HPDE6-E6E7 (cell line): ENCODE data around the gene AKAP7.

Source experiments
- DNase-seq: peaks from one replicate; pipeline ENCODE4 v3.0.0; 2011; ENCODE audit warnings: missing footprints; ENCODE audit errors: extremely low spot score

Gene AKAP7

GRCh38 chr6:131199568-131200272, 64.5 kb downstream of the AKAP7 start:
- DNase-seq = no peak

DNA sequence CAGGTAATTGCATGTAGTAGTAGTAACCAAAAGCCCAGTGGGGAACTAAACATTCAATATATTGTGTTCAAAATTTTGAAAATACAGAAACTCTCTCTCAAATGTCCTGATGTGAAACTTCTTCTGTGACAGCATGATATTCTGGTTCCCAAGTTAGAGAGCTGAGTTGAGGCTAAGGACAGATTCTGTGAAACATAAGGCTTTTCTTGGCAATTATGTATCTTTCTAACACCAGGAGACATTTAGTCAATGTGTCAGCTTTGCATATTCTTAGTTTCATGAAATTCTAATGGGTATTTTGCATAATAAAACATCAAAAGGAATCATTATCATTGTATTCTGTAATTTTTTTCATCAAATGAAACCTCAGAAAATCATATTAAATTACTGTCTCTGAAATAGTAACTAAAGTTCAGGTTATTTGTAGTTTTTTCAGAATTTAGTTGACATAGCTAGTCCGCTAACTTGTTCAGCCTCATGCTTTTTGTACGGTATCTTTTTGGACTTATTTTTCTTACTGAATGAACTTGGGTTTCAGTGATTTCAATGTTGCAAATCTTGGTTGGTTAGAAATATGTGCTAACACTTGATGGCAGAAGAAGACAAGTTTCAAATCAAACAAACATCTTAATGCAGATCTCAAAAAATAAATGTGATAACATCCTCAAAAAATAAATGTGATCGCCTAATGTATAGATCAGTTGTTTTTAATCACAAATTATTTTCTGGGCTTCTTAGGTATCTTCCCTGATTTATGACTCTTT, 70.4 kb downstream of the AKAP7 start:
- DNase-seq = no peak

GRCh38 chr6:131206463-131207251, 71.4 kb downstream of the AKAP7 start:
- no peak for DNase-seq

DNA sequence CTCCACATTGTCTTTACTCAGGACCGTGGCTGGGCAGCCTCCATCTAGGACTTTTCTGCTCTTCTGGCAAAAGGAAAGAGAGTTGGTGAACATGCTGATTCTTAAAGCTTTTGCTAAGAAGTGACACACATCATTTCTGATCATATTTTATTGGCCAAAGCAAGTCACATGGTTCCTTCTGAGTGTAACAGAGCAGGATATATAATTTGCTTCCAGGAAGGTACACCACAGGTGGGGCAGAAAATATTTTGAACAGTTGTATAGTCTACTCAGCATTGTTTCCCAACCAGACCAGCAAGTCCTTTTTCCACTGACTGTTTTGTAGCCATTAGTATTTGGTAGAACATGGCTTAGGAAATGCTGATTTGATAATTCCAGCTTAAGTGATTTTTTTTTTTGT, 73.5 kb downstream of the AKAP7 start:
- no peak for DNase-seq

DNA sequence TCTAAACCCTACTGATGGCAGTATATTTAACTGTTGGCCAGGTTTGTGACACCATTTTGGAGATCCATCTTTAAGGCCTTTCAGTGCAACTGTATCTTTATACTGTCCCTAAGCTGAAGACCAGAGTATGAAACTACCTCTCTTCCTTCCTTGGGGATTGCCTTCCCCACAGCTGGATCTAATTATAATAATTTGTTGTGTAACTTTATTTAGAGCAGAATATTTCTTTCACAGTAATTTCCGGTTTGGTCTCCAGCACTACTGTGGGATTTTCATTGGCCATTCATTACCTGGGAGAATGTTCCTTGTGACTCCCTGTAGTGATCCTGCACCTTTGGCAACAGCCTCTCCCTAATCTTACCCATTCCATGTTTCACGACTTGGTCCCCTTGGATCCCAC, 75.2 kb downstream of the AKAP7 start:
- no peak for DNase-seq

GRCh38 chr6:131212024-131212423, 76.8 kb downstream of the AKAP7 start:
- DNase-seq = no peak

DNA sequence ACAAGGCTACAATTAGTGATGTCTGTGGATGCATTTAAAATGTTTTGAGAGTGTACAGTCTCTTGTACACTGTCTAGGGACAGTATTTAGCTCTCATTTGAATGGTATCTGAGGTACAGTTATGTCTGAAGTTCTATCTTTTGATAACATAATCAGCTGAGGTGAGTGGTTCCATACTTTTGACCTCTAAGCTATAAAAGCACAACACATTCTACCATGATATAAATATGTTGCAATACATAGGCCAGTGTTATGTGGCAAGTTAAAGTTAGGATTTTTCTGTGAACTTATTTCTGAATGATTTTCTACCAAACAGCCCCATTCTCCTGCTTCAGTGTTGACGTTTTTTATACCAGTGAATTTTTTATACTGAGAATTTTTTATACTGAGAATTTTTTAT, 77.6 kb downstream of the AKAP7 start:
- no peak for DNase-seq

GRCh38 chr6:131213501-131213990, 78.3 kb downstream of the AKAP7 start:
- no peak for DNase-seq

DNA sequence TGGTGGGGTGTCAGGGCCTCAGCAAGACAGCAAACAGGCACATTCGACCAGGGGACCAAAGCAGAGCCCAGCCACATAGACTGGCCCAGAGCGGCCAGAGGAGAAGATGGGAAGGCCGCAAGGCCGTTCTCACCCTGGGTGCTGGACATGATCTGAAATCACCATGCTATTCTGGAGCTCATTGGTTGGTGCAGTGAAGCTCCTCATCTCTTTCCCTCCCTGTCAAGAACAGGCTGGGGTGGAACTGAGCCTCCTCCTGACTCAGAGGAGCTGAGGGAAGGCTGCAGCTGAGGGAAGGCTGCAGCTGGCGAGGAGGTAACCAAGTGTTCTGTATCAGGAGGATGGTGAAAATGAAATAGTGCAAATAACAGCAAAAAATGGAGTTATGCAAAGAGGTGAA, 80.0 kb downstream of the AKAP7 start:
- DNase-seq = no peak

- no peak for DNase-seq
Observed at GRCh38 chr6:131216246-131216645, 81.0 kb downstream of the AKAP7 start.

DNA sequence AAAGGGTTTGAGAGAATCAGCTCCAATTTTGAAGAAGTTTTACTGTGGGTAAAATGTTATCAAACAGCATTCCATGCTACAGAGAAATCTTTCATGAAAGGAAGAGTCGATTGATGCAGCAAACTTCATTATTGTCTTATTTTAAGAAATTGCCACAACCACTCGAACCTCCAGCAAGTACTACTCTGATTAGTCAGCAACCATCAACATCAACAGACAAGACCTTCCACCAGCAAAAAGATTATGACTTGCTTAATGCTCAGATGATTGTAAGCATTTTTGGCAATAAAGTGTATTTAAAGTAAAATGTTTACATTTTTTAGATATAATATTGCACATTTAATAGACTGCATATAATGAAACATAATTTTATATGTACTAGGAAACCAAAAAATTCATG, 87.5 kb downstream of the AKAP7 start:
- DNase-seq = no peak

GRCh38 chr6:131223416-131223815, 88.1 kb downstream of the AKAP7 start:
- DNase-seq = no peak

DNA sequence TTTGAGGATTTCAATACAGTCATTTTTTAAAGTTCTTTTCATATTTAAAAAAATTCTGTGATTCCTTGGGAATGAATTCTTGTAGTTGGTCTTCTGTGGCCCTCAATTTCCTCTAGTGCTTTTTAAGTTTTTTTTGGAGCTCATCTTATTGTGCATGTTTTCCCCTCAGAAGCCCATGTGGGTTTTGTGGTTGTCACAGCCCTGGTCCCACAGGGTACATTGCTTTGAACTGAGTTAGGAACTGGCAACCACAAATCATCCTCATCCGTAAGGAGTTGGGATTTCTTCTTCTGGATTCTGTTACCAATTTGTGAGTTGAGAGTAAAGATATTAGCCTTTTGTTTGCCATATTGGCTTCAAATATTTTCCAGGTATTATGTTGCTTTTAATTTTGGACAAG, 89.9 kb downstream of the AKAP7 start:
- DNase-seq = no peak

- DNase-seq = no peak
Observed at GRCh38 chr6:131225959-131226358, 90.7 kb downstream of the AKAP7 start.

GRCh38 chr6:131226459-131227157, 91.3 kb downstream of the AKAP7 start:
- no peak for DNase-seq

DNA sequence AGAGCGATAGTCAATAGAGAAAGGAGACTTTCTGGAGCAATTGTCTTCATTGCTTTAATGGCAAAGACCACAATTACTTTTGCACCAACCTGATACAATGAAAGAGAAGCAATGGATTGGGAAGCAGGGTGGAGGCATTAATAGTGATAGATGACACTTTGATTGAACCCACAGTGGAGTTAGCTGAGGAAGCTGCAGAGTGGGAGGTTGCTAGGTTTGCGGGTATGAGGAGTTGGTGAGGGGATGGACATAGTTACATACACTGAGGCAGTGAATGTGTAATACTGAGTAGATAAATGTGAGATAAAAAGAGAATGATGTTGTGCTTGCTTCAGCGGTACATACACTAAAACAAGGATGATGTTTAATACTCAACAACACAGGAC, 91.9 kb downstream of the AKAP7 start:
- no peak for DNase-seq

DNA sequence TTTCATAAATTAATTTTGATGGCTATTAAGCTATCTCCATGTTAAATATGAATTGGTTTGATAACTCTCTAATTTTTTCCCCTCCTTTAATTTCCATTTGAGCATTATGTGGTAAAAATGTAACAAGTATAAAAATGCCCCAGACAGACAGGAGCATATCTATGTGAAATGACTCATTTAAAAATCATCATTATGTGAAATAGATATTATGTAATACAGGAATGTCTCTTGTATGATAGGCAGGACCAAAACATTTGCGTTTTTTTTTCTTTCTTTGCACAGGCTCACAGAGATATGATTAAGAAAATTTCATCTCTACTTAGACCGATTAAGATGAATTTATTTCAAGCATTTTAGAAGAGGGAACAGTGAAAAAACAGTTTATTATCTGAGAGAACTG, 95.8 kb downstream of the AKAP7 start:
- DNase-seq = peak; percentile 33

DNA sequence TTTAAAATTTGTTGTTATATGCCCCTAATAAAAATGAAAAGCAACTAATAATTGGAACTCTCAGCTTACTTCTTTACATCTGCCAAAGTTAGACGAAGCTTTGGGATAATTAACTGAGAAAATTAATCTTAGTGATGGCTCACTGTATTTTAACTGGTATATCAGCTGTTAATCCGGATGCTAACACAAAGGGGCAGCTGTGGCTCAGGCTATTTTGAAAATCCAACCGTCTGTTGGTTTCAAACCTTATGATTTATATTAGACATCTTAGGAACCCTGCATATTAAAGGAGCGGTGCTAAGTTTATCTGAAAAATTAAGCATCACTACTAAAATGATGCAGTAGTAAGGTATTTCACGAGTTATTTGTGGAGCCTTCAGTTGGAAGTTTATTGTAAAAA, 96.6 kb downstream of the AKAP7 start:
- DNase-seq = no peak

DNA sequence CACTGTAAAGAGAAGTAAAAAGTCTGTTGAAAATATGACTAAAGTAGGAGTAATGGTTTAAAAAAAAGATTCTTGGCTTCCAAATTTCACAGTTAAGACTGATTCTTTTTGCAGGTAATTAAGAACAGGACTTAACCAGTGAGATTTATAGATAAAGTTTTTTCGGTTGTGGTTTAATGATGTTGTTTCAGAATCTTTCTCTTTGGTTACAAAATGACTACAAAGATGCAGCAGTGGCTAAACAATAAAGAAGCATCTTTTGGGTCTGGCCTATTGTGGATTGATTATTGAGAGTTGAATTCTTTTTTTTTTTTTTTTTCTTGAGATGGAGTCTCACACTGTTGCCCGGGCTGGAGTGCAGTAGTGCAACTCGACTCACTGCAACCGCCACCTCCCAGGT, 109.7 kb downstream of the AKAP7 start:
- no peak for DNase-seq

DNA sequence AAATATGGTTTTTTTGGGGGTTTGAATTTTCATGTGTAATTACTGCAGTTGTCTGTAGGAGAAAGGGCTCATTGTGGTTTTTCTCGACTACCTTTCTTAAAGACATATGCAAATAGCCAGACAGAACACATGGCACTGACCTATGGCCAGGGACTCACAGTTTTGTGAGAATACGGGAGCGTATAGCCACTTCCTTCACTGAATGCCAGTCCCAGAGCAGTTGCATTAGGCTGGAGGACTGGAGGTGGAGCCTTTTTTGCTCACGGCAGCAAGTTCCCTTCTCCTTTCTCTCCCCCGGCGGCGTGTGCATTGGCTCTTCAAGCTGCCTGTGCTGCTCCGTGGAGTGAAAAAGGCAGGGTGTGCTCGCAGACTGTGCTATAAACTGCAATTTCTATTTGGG, 114.9 kb downstream of the AKAP7 start:
- no peak for DNase-seq

- DNase-seq = no peak
Observed at GRCh38 chr6:131250936-131251335, 115.7 kb downstream of the AKAP7 start.
